OCI-LY1 (cell line): ENCODE data around the gene PPP2CA.

Experiments
- H2AFZ ChIP-seq: fragments of 200-600 bp; sonication (generic), shearing (Covaris generic); 2 replicates; pipeline ENCODE4 v1.6.0; 2014; ENCODE audit warnings: antibody characterized with exemption, mild to moderate bottlenecking, low read length
- H3F3A ChIP-seq: fragments of 200-600 bp; sonication (generic), shearing (Covaris generic); 2 replicates; pipeline ENCODE4 v1.6.0; 2014; ENCODE audit warnings: mild to moderate bottlenecking, antibody characterized with exemption, low read length, moderate library complexity; ENCODE audit not compliant: insufficient read depth
- H3K27ac ChIP-seq: fragments of 200-600 bp; sonication (generic); 2 replicates; pipeline ENCODE4 v1.5.1; 2014; ENCODE audit warnings: low read length, mixed run types, mild to moderate bottlenecking, low read depth; ENCODE audit not compliant: poor library complexity, severe bottlenecking
- H3K27me3 ChIP-seq: fragments of 200-600 bp; sonication (generic); 2 replicates; pipeline ENCODE4 v1.6.0; 2014; ENCODE audit warnings: antibody characterized with exemption, mild to moderate bottlenecking, low read length, moderate library complexity; ENCODE audit not compliant: insufficient read depth
- H3K36me3 ChIP-seq: fragments of 200-600 bp; sonication (generic); 2 replicates; pipeline ENCODE4 v1.6.1; 2014; ENCODE audit warnings: mild to moderate bottlenecking, antibody characterized with exemption, low read length, moderate library complexity, mixed read lengths; ENCODE audit not compliant: insufficient read depth
- H3K4me1 ChIP-seq: fragments of 200-600 bp; sonication (generic); 2 replicates; pipeline ENCODE4 v1.5.1; 2014; ENCODE audit warnings: mild to moderate bottlenecking, low read length, moderate library complexity; ENCODE audit not compliant: insufficient read depth, severe bottlenecking
- H3K4me2 ChIP-seq: fragments of 200-600 bp; sonication (generic), shearing (Covaris generic); 2 replicates; pipeline ENCODE4 v1.6.1; 2014; ENCODE audit warnings: low read length
- H3K4me3 ChIP-seq: fragments of 200-600 bp; sonication (generic); 2 replicates; pipeline ENCODE4 v1.5.1; 2014; ENCODE audit warnings: low read length, low read depth, mild to moderate bottlenecking, mixed read lengths; ENCODE audit not compliant: poor library complexity, severe bottlenecking
- H3K79me2 ChIP-seq: fragments of 200-600 bp; shearing (Covaris generic); 2 replicates; pipeline ENCODE4 v1.6.1; 2016; ENCODE audit warnings: mixed run types, low read length, mixed read lengths; ENCODE audit not compliant: insufficient read depth
- H3K9ac ChIP-seq: fragments of 200-600 bp; sonication (generic), shearing (Covaris generic); 2 replicates; pipeline ENCODE4 v1.6.1; 2014; ENCODE audit warnings: mild to moderate bottlenecking, low read length, mixed read lengths
- H3K9me2 ChIP-seq: fragments of 200-600 bp; sonication (generic), shearing (Covaris generic); 2 replicates; pipeline ENCODE4 v1.6.1; 2014; ENCODE audit warnings: low read depth, mild to moderate bottlenecking, low read length, mixed read lengths
- H3K9me3 ChIP-seq: fragments of 200-600 bp; shearing (Covaris generic); 2 replicates; pipeline ENCODE4 v1.6.1; 2014; ENCODE audit warnings: low read length, mixed read lengths
- H4K20me1 ChIP-seq: fragments of 200-600 bp; sonication (generic), shearing (Covaris generic); 2 replicates; pipeline ENCODE4 v1.6.0; 2016; ENCODE audit warnings: mild to moderate bottlenecking, low read length; ENCODE audit not compliant: insufficient read depth
- CTCF ChIP-seq: fragments of 200-600 bp; sonication (generic), shearing (Covaris generic); IDR thresholded peaks from 2 replicates; pipeline ENCODE4 v1.5.1; 2017; ENCODE audit warnings: mild to moderate bottlenecking, antibody characterized with exemption, low read length, moderate library complexity, mixed read lengths
- EZH2 ChIP-seq: fragments of 200-600 bp; sonication (generic), shearing (Covaris generic); IDR thresholded peaks from 2 replicates; pipeline ENCODE4 v1.8.0; 2017; ENCODE audit warnings: borderline replicate concordance, mixed run types, mild to moderate bottlenecking, antibody characterized with exemption, low read length, moderate library complexity, mixed read lengths

The PPP2CA gene

GRCh38 chr5:134188092-134188491 is 37.8 kb downstream of the PPP2CA start:
- Histone ChIP-seq H3K4me1 (no peaks in the 10 kb centered on the region), H4K20me1 (no peaks in the 10 kb centered on the region), H3K79me2 (no peaks in the 10 kb centered on the region), H3K27ac (no peak overlapping the region), H2AFZ (no peak overlapping the region), H3F3A (no peaks in the 10 kb centered on the region), H3K9ac (no peak overlapping the region), H3K27me3 (no peaks in the 10 kb centered on the region), H3K9me3 (no peaks in the 10 kb centered on the region), H3K4me2 (no peak overlapping the region), H3K9me2 (no peaks in the 10 kb centered on the region), H3K36me3 (no peaks in the 10 kb centered on the region), H3K4me3 (no peak overlapping the region)
- TF ChIP-seq EZH2, result no peak
- TF ChIP-seq CTCF, result no peak

- Histone ChIP-seq H3K9me2 (no peaks in the 10 kb centered on the region), H2AFZ (no peak overlapping the region)
- TF ChIP-seq EZH2, result no peak
- peak; percentile 85 for TF ChIP-seq CTCF
Measured at GRCh38 chr5:134184155-134185135, 41.4 kb downstream of the PPP2CA start.

GRCh38 chr5:134183481-134183880 is 42.4 kb downstream of the PPP2CA start:
- TF ChIP-seq CTCF (no peak), EZH2 (no peak)
- H3K79me2 ChIP-seq, result no peaks in the 10 kb centered on the region
- H3K36me3 ChIP-seq, result no peaks in the 10 kb centered on the region
- no peaks in the 10 kb centered on the region for H3F3A ChIP-seq
- no peaks in the 10 kb centered on the region for H3K27me3 ChIP-seq
- no peak overlapping the region for H2AFZ ChIP-seq
- H3K4me2 ChIP-seq, result no peak overlapping the region
- no peak overlapping the region for H3K9ac ChIP-seq
- no peak overlapping the region for H3K27ac ChIP-seq
- H4K20me1 ChIP-seq, result no peaks in the 10 kb centered on the region
- no peaks in the 10 kb centered on the region for H3K4me1 ChIP-seq
- H3K9me3 ChIP-seq, result no peaks in the 10 kb centered on the region
- no peak overlapping the region for H3K4me3 ChIP-seq
- no peaks in the 10 kb centered on the region for H3K9me2 ChIP-seq

More at GRCh38 chr5:134184155-134185135, 41.4 kb downstream of the PPP2CA start:
- H3K9ac ChIP-seq, result no peak overlapping the region
- H3K27ac ChIP-seq, result no peak overlapping the region
- no peaks in the 10 kb centered on the region for H3K4me1 ChIP-seq
- H3K36me3 ChIP-seq, result no peaks in the 10 kb centered on the region
- H4K20me1 ChIP-seq, result no peaks in the 10 kb centered on the region
- no peak overlapping the region for H3K4me3 ChIP-seq
- H3K4me2 ChIP-seq, result no peak overlapping the region
- no peaks in the 10 kb centered on the region for H3K9me3 ChIP-seq
- H3K27me3 ChIP-seq, result no peaks in the 10 kb centered on the region
- no peaks in the 10 kb centered on the region for H3K79me2 ChIP-seq
- no peaks in the 10 kb centered on the region for H3F3A ChIP-seq
